HUES64 (cell line): ENCODE measurements around the gene MCFD2.

Experiments
- H3K27ac ChIP-seq: 2 replicates; pipeline ENCODE4 v1.7.0; 2013; ENCODE audit warnings: low read depth, low read length, inconsistent platforms
- H3K27me3 ChIP-seq: 2 replicates; pipeline ENCODE4 v1.6.1; 2013; ENCODE audit warnings: mild to moderate bottlenecking, low read length; ENCODE audit not compliant: insufficient read depth
- H3K36me3 ChIP-seq: 2 replicates; pipeline ENCODE4 v1.6.1; 2013; ENCODE audit warnings: mild to moderate bottlenecking, low read length; ENCODE audit not compliant: insufficient read depth
- H3K4me1 ChIP-seq: 2 replicates; pipeline ENCODE4 v1.6.1; 2013; ENCODE audit warnings: mild to moderate bottlenecking, low read length, moderate library complexity; ENCODE audit not compliant: insufficient read depth
- H3K4me3 ChIP-seq: 2 replicates; pipeline ENCODE4 v1.5.1; 2013; ENCODE audit warnings: mild to moderate bottlenecking, low read length, moderate library complexity
- H3K9ac ChIP-seq: 2 replicates; pipeline ENCODE4 v1.6.1; 2013; ENCODE audit warnings: mild to moderate bottlenecking, low read depth, low read length
- H3K9me3 ChIP-seq: 2 replicates; pipeline ENCODE4 v1.6.1; 2013; ENCODE audit warnings: low read depth, low read length; ENCODE audit not compliant: insufficient read depth
- WGBS: fragments of 150-250, 120-280 bp; methylation state at CpG from one replicate; pipeline ENCODE4 v1.1.7; 2013; ENCODE audit warnings: missing lambda C conversion rate; 5-methylcytosine and 5-hydroxymethylcytosine counted together

The MCFD2 gene

DNA sequence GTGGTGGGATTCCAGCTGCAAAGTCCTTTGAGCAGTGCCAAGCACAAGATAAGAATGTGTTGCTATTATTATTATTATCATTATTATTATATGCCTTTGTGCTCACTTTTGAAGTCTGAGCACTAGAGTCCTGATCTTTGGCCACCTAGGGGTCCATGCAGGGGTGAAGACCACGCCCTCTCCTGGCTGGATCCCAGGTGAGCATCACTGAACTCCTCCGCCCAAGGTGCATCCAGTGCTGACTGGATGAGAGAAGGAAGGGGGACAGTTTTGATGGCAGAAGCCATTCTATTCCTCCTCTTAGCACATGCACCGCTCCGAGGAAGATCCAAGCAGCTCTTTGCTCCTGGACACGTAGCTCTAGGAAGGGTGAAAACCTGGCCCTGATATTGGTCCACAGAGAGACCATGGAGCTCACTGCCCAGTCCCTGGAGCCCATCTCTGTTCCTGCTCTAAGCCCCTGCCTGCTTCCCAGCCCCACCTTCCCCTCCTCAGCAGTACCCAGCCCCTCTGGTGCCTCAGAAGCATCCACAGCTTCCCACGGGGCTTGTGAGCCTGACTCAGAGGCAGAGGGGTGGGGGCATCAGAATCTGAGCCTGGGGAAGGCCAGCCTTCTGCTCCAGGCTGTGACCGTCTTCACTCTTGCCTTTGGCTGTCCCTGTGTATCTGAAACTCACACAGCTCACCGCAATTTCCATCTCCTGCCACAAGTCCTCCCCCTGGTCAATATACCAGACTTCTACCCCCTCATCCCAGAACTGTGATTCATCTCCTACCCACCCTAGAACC, 45.4 kb downstream of the MCFD2 start:
- Histone ChIP-seq H3K9me3 (no peaks in the 10 kb centered on the region), H3K4me1 (peaks cover 7% of the 10 kb centered on the region; the same call in 1 of the 2 replicates), H3K4me3 (no peak overlapping the region), H3K9ac (no peak overlapping the region), H3K27ac (no peak overlapping the region), H3K36me3 (no peaks in the 10 kb centered on the region), H3K27me3 (no peaks in the 10 kb centered on the region)
- WGBS = 93% methylated on average over 8 of the region's 8 CpGs

DNA sequence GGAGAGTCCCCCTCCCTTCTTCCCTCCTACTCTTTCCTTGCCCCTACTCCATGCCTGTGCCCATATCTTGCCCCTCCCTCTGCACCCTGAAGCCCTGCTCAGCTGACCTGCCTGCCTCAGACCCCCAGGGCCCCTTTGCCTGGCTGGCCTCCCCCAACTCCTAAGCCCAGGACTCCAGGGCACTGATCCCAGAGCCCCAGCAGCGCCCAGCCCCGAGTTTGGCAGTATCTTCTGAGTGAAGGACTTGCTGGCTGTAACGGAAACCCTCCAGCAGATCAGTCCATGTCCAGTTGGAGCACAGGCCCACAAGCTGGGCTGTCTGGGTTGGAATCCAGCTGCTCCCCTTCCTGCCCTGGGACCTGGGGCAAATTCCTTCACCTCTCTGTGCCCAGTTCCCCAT, 46.0 kb downstream of the MCFD2 start:
- WGBS = 90% methylated on average over 3 of the region's 3 CpGs
- H3K4me1 ChIP-seq = peaks cover 7% of the 10 kb centered on the region; the same call in 1 of the 2 replicates
- H3K9ac ChIP-seq = no peak overlapping the region
- no peak overlapping the region for H3K4me3 ChIP-seq
- no peaks in the 10 kb centered on the region for H3K36me3 ChIP-seq
- no peaks in the 10 kb centered on the region for H3K27me3 ChIP-seq
- H3K9me3 ChIP-seq = no peaks in the 10 kb centered on the region
- no peak overlapping the region for H3K27ac ChIP-seq

DNA sequence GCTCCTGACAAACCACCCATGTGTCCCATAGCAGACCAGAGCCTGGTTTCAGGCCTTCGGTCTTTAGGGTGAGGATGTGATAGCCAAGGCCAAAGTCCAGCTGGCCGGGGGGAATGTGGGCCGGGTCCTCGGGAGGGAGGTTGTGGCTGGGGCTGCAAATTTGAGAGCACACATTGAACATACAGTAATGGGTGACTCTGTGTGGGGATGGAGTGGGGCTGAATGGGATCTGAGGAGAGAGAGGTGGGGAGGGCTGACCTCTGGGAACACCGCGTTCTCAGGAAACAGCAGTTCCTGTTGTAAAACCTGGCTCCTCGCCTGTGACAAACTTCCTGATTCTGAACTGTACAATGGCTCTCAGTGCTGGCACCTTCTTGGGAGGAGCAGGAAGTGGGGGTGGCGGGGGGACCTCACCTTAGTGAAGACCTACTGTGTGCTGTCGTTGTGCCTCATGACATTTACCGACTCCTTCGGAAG, 48.8 kb downstream of the MCFD2 start:
- no peaks in the 10 kb centered on the region for H3K4me1 ChIP-seq
- H3K27me3 ChIP-seq = no peaks in the 10 kb centered on the region
- WGBS = 93% methylated on average over 11 of the region's 11 CpGs
- H3K27ac ChIP-seq = no peak overlapping the region
- H3K9me3 ChIP-seq = no peaks in the 10 kb centered on the region
- no peaks in the 10 kb centered on the region for H3K36me3 ChIP-seq
- no peak overlapping the region for H3K4me3 ChIP-seq
- H3K9ac ChIP-seq = no peak overlapping the region

DNA sequence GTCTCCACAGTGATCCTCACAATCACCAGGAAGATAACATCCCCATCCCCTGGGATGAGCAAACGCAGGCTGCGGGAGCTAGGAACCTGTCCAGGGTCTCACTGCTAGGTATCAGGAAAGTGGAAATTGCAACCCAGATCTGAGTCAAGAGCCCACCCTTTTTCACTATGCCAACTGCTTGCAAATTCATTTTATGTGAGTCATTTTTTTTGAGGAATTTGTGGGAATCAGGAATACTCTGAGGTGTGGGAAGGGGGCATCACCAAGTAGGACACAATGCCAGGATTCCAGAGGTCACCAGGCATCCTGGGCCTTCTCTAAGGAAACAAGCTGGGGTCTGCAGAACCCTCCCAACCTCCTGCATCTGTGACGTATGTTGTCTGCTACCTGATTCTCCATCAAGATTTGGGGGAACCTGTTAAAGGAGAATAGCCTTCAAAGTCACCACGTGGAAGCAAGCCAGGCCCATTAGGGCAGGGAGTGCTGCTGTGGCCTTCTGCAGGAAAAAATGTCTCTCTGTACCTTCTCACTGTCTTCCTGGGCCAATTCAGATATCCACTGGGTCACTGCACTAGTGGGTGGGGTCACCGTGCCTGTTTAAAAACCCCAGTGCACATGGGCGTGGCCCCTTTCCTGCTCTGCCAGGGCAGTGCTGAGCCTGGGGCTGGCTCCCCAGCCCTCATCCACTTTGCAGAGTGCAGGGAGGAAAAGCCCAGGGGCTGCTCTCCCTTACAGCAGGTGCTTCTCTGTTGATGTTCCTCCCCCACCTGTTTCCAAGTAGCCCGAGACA, 50.2 kb downstream of the MCFD2 start:
- no peaks in the 10 kb centered on the region for H3K27me3 ChIP-seq
- H3K4me1 ChIP-seq = no peaks in the 10 kb centered on the region
- H3K9me3 ChIP-seq = no peaks in the 10 kb centered on the region
- no peak overlapping the region for H3K27ac ChIP-seq
- whole genome bisulfite sequencing = 94% methylated on average over 7 of the region's 7 CpGs
- no peak overlapping the region for H3K9ac ChIP-seq
- H3K36me3 ChIP-seq = no peaks in the 10 kb centered on the region
- H3K4me3 ChIP-seq = no peak overlapping the region

DNA sequence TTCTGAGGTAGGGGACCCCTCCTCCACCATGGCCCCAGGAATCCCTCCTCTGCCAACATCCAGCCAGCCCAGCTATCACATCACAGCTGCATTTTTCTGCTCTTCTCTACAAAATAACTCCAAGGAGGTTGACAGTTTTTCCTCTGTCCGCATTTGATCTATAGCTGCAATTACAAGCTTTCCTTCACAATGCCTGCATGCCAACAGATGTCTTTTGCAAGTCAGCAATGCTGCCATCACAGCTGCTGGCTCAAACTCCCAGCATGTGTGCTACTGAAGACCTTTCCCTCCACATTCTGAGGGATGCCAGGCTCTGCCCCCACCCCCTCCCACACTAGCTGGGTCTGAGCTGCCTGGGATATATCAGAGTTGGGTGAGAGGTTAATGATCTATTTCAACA, 51.7 kb downstream of the MCFD2 start:
- H3K9me3 ChIP-seq = no peaks in the 10 kb centered on the region
- H3K4me1 ChIP-seq = no peaks in the 10 kb centered on the region
- WGBS = 94% methylated on average over 1 of the region's 1 CpG
- H3K27ac ChIP-seq = no peak overlapping the region
- no peaks in the 10 kb centered on the region for H3K27me3 ChIP-seq
- no peak overlapping the region for H3K9ac ChIP-seq
- H3K36me3 ChIP-seq = no peaks in the 10 kb centered on the region
- no peak overlapping the region for H3K4me3 ChIP-seq

DNA sequence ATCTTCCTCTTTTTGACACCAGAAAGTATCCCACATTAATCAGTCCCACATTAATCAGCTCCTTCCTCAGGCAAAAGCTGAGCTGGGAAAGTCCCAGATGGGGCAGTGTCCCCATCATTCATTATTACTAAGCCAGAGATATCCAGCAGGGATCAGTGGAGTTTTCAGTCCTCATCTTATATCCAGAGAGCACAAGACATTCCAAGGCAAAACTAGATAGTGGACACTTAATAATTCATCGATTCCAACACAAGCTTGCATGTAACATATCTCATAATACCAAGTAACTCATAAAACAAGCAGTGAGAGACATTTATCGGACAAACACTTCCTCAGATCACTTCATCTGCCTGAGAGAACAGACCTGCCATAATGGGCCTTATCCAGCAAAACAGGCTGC, 53.1 kb downstream of the MCFD2 start:
- Histone ChIP-seq H3K4me1 (no peaks in the 10 kb centered on the region), H3K4me3 (no peak overlapping the region), H3K27me3 (no peaks in the 10 kb centered on the region), H3K9ac (no peak overlapping the region), H3K27ac (no peak overlapping the region), H3K36me3 (no peaks in the 10 kb centered on the region), H3K9me3 (no peaks in the 10 kb centered on the region)
- WGBS = 93% methylated on average over 2 of the region's 2 CpGs

DNA sequence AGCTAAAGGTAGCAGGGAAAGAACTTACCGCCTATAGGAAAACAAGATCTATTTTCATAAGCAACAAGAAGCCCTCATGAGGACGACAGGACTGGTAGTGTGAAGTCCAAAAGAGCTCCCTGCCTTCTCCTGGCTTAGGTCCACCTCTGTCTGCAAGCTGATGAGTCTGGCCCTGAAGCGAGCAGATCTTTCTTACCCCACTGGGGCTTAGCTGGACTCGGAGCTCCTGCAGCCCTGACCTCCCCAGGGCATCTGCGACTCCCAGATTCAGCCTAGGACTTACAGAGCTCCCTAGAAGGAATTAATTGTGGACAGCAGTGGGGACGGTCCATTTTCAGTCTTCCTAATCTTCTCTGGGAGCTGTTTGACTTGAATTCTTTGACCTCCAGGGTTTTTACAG, 53.7 kb downstream of the MCFD2 start:
- Histone ChIP-seq H3K9ac (no peak overlapping the region), H3K27me3 (no peaks in the 10 kb centered on the region), H3K4me1 (no peaks in the 10 kb centered on the region), H3K9me3 (no peaks in the 10 kb centered on the region), H3K4me3 (no peak overlapping the region), H3K27ac (no peak overlapping the region), H3K36me3 (no peaks in the 10 kb centered on the region)
- WGBS = 93% methylated on average over 6 of the region's 6 CpGs

DNA sequence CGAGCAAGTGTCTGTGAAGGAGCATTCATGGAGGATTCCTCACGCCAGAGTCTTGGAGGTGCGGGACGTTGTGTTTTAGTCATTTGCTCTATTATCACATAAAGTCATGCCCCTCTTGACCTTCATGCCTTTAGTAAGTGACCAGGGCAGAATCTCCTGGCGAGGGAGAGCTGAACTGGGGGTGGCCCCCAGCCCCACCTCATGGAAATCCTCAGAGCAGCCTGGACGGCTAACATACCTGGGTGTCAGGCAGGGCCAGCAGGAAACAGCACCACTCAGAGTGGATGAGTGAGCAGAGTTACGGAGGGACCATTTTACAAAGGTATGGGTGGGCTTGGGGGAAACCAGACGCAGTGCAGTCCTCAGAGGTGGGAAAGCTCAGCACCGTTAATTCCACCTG, 56.1 kb downstream of the MCFD2 start:
- Histone ChIP-seq H3K27me3 (no peaks in the 10 kb centered on the region), H3K9ac (no peak overlapping the region), H3K9me3 (no peaks in the 10 kb centered on the region), H3K27ac (no peak overlapping the region), H3K4me3 (no peak overlapping the region), H3K36me3 (no peaks in the 10 kb centered on the region), H3K4me1 (no peaks in the 10 kb centered on the region)
- WGBS = 93% methylated on average over 9 of the region's 9 CpGs

DNA sequence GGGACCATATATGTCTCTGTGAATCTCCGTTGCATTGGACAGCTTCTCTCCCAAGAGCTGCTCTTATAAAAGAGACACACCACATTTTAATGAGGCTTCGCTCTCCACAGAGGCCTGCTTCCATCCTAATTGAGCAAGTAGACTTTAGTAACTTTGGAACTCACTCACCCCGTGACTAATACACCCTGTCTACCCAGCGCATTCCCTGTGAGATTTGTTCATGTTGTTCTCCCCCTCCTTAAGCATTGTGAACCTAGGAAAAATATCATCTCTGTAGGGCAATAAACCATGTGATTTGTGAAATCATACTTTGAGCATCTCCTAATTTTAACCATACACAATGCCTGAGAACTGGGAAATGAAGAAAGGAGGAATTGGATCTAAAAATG, 56.9 kb downstream of the MCFD2 start:
- Histone ChIP-seq H3K4me3 (no peak overlapping the region), H3K27me3 (no peaks in the 10 kb centered on the region), H3K4me1 (no peaks in the 10 kb centered on the region), H3K9ac (no peak overlapping the region), H3K9me3 (no peaks in the 10 kb centered on the region), H3K27ac (no peak overlapping the region), H3K36me3 (no peaks in the 10 kb centered on the region)
- WGBS = 96% methylated on average over 4 of the region's 4 CpGs

DNA sequence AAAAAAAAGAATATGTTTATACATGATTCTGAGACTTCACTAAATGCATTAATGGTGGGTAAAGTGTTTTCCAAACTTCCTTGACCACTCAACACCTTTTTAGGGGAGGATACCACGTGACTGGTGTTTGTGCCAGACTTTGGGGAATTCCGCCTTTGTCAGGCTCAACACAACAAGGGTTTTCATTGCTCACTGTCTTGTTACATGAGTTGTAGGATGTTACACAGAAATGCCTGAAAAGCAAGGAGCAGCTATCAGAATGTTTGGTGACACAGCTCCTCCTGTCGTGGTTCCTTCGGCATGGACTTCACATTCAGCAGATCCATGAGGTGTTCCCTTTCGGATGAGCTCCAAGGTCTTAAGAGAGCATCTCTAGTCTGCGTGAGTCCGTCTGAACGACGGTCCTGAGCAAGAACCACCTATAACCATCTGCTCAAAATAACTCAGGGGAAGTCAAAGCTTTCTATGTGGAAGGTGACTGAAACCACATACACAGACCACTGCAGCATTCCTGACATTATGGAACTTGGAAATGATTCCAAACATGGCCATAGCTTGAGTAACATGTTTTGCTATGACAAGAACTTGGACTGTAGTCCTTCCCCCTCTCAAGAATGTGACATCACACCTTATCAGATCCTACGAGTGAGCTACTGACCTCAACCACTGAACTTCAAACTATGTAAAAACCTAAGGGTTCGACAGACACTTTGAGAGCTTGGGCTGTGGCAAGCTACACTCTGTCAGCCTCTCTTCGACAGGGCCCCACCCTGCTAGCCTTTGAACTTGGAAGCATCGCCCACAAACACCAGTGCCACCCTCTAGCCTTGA, 57.5 kb downstream of the MCFD2 start:
- H3K36me3 ChIP-seq = no peaks in the 10 kb centered on the region
- no peaks in the 10 kb centered on the region for H3K4me1 ChIP-seq
- H3K27me3 ChIP-seq = no peaks in the 10 kb centered on the region
- no peak overlapping the region for H3K9ac ChIP-seq
- H3K9me3 ChIP-seq = no peaks in the 10 kb centered on the region
- H3K27ac ChIP-seq = no peak overlapping the region
- WGBS = 91% methylated on average over 13 of the region's 13 CpGs
- H3K4me3 ChIP-seq = no peak overlapping the region

DNA sequence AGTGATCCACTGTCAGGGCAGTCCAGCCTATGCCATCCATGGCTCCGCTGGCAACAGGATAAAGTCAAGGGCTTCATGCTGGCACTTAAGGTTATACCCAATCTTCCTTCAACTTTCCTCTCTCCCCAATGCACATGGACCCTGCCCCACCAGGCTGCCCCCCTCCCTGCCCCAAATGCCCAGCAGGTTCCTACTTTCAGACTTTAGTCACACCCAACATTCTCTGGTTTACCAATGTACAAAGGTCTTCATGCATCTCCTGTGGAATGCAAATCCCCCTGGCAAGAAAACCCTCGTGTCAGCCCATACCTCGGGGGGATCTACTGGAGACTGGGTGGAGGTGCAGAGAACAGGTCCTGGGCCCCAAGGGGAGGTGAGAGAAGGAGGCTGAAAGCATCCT, 59.3 kb downstream of the MCFD2 start:
- H3K9ac ChIP-seq = no peak overlapping the region
- H3K4me1 ChIP-seq = no peaks in the 10 kb centered on the region
- H3K4me3 ChIP-seq = no peak overlapping the region
- 91% methylated on average over 3 of the region's 3 CpGs for WGBS
- H3K9me3 ChIP-seq = no peaks in the 10 kb centered on the region
- no peaks in the 10 kb centered on the region for H3K27me3 ChIP-seq
- H3K27ac ChIP-seq = no peak overlapping the region
- no peaks in the 10 kb centered on the region for H3K36me3 ChIP-seq
